Epidermal melanocyte (primary cell): ENCODE results near the gene QARS1.

Experiments used
- DNase-seq: peaks from one replicate; pipeline ENCODE4 v3.0.0; 2011; ENCODE audit warnings: low spot score; ENCODE audit not compliant: insufficient read length

QARS1 gene

DNA sequence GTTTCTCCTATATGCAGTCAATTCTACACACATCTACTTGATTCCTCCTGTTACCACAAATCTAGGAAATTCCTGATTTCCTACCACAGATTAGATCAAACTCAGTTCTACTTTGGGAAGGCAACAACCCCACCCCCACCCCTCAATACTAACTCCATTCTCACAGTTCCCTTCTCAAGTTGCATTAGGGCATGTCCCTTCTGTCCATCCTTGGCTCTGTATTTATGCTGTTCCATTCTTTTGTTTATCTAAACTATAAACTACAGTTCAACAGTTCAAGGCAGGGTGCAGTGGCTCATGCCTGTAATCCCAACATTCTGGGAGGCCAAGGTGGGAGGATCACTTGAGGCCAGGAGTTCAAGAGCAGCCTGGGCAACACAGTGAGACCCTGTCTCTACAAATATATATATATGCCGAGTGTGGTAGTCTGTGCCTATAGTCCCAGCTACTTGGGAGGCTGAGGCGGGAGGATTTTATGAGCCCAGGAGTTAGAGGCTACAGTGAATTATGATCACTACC lies 50.2 kb downstream of the QARS1 start:
- no peak for DNase-seq

DNA sequence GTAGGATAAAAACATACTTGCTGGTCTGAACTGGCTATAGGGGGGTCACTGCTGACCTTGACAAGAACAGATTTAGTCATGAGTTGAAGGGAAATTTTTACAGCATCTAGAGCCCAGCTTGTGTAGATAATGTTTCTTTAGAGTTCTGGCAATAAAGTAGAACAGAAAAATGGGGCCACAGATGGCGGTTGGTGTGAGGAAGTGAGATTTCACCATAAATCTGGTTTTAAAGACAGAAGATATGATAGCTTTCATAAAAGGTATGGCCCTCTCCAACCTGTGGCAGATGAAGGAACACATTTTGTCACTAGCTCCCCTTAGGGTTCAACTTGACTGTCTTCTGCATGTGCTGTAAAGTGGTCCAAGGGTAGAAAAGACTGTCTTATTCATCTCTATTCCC lies 51.0 kb downstream of the QARS1 start:
- DNase-seq: no peak
